K562 treated with DMSO at 1 percent for 12 hours (cell line): ENCODE data around the gene DUSP2. TPM values are rescaled to one million over a fixed set of nuclear protein-coding genes. Genes with fewer than 3 reads are reported as not detected.

Experiments used
- total RNA-seq: library from RNA; unstranded; fragments of 300-600 nt; gene quantifications from 2 replicates; pipeline ENCODE4 v1.2.3, GENCODE V29; 2022; ENCODE audit not compliant: insufficient read depth

Gene DUSP2
- 0.52 TPM in 1 of 2 replicates, not detected in the other for total RNA-seq

DNA sequence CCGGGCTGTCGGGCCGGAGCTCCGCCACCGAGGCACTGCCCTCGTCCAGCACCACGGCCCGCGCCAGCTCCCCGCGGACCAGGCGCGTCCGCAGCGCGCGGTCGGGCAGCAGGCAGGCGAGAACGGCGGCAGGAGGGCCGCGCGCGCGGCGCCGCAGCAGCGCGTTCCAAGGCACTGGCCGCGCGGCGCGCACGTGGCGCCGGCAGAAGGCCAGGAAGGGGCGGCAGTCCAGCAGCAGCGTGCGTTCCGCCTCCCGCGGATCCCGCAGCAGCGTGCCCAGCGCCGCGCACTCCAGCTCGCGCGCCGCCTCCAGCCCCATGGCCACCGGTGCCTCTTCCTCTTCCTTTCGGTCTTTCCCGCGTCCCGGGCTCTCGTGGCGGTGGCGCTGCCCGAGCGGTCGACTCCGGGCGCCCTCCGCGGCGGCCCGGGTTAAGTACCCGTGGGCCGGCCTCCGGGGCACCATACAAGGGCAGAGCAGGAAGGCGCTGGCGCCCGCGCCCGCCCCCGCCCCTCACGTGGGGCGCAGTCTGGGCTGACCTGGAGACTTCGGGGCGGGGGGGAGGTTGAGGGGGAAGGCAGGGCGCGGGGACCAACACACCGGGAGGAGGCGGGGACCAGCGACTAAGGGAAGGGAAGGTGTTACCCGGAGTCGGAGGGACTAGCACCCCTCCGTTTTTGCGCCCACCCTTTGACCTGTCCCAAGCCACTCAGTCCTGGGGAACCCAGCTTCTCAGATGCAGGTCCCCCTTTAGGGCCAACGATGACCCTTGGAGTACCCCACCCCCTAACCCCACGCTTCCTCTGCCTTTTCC lies at the start of gene DUSP2:
DUSP2 (minus strand) TSS at position 405 of the 812 bp plus-strand sequence; CDS start at position 319, 86 bp downstream.

GRCh38 chr2:96138179-96139145 lies 6.8 kb downstream of the DUSP2 start, which contains the start of gene ASTL:
ASTL (minus strand) TSS chr2:96138502; CDS start chr2:96138436, 66 bp downstream.

DNA sequence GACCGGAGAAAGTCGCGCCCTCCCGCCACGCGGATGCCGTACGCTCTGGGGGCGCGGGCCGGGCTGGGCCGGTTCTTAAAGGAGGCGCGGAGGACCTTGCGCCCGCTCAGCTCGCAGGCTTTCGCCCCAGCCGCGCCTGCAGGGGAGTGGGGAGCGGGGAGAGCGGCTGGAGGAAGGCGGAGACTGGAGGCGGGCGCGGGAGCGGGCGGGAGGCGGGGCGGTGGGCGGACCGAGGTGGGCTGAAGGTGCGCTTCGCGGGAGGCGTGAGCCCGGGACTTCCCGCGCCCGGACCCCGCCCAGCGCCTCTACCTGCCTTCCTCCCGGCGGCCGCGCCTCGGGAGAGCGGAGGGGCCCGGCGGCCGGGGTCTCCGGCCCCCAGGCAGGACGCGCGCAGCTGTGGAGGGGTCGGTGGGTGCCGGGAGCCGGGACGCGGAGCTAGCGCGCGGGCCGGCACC lies 28.8 kb downstream of the DUSP2 start, which contains the start of gene ADRA2B:
ADRA2B (minus strand) TSS at position 148 of the 455 bp plus-strand sequence. CDS start 422 bp downstream, outside the sequence.

Other genes with a start within 250 kb of the DUSP2 start
- gene ANKRD36C, start 153.6 kb downstream of the DUSP2 start, total RNA-seq: 1.6 and 6.1 TPM in 2 replicates
- 0.50 and 1.2 TPM in 2 replicates for gene GPAT2, start 110.5 kb downstream of the DUSP2 start, total RNA-seq
- not detected in 2 replicates for gene ADRA2B, start 28.9 kb downstream of the DUSP2 start, total RNA-seq
- gene ASTL, start 6.9 kb downstream of the DUSP2 start, total RNA-seq: not detected in 2 replicates
- 50.2 and 102 TPM in 2 replicates for gene STARD7, start 63.4 kb upstream of the DUSP2 start, total RNA-seq
- gene TMEM127, start 120.6 kb upstream of the DUSP2 start, total RNA-seq: 14.7 and 33.1 TPM in 2 replicates
- gene CIAO1, start 120.8 kb upstream of the DUSP2 start, total RNA-seq: 62.3 and 104 TPM in 2 replicates
- gene SNRNP200, start 160.1 kb upstream of the DUSP2 start, total RNA-seq: 112 and 218 TPM in 2 replicates
- gene ITPRIPL1, start 179.9 kb upstream of the DUSP2 start, total RNA-seq: 2.5 and 3.7 TPM in 2 replicates
- gene NCAPH, start 190.3 kb upstream of the DUSP2 start, total RNA-seq: 50.6 and 69.9 TPM in 2 replicates